Liver (tissue), 3 donors: Measurements from ENCODE around the gene RHAG.

Experiments used
- ATF3 ChIP-seq: IDR thresholded peaks from 2 replicates; pipeline ENCODE4 v1.6.1; 2016; ENCODE audit warnings: antibody characterized with exemption
- CTCF ChIP-seq: fragments of 150-350 bp; IDR thresholded peaks from 2 replicates; pipeline ENCODE4 v1.5.1; 2017; ENCODE audit warnings: improper control_type of control experiment, low read depth, low read length; ENCODE audit not compliant: missing input control
- EGR1 ChIP-seq, 2 donors: IDR thresholded peaks; 2 replicates each; pipeline ENCODE4 v1.6.1; 2016 to 2018; ENCODE audit warnings: antibody characterized with exemption in 2 of 2, low read depth in 2 of 2
- GABPA ChIP-seq, 2 donors: IDR thresholded peaks in 1 of 2; conservative IDR thresholded peaks in 1 of 2; 2 replicates each; pipeline ENCODE4 v1.6.1; 2016; ENCODE audit warnings: antibody characterized with exemption in 2 of 2, mild to moderate bottlenecking in 1 of 2, moderate library complexity in 1 of 2
- JUND ChIP-seq, 2 donors: IDR thresholded peaks; 2 replicates each; pipeline ENCODE4 v1.6.1; 2016; ENCODE audit warnings: antibody characterized with exemption in 2 of 2
- MAX ChIP-seq: IDR thresholded peaks from 2 replicates; pipeline ENCODE4 v1.6.1; 2016; ENCODE audit warnings: antibody characterized with exemption
- NR2F2 ChIP-seq: IDR thresholded peaks from 2 replicates; pipeline ENCODE4 v1.6.1; 2016; ENCODE audit warnings: antibody characterized with exemption
- RAD21 ChIP-seq, 2 donors: IDR thresholded peaks; 2 replicates each; pipeline ENCODE4 v1.6.1; 2016; ENCODE audit warnings: antibody characterized with exemption in 2 of 2, mild to moderate bottlenecking in 2 of 2
- REST ChIP-seq: IDR thresholded peaks from 2 replicates; pipeline ENCODE4 v1.6.1; 2016; ENCODE audit warnings: antibody characterized with exemption, mild to moderate bottlenecking
- RXRA ChIP-seq, 2 donors: IDR thresholded peaks; 2 replicates each; pipeline ENCODE4 v1.6.1; 2017 to 2018; ENCODE audit warnings: antibody characterized with exemption in 2 of 2, mild to moderate bottlenecking in 1 of 2
- TAF1 ChIP-seq: conservative IDR thresholded peaks from 2 replicates; pipeline ENCODE4 v1.6.1; 2016; ENCODE audit warnings: antibody characterized with exemption, mild to moderate bottlenecking
- YY1 ChIP-seq: IDR thresholded peaks from 2 replicates; pipeline ENCODE4 v1.6.1; 2016; ENCODE audit warnings: antibody characterized with exemption, mild to moderate bottlenecking
- ZBTB33 ChIP-seq: IDR thresholded peaks from 2 replicates; pipeline ENCODE4 v1.6.1; 2016; ENCODE audit warnings: antibody characterized with exemption
- donor health status: healthy.
- donor health status: healthy.

GRCh38 chr6:49662231-49662891 lies 25.7 kb upstream of the RHAG start:
- TF ChIP-seq RXRA (IDR thresholded peaks at IDR 0.05) (no peak), CTCF (no peak), ATF3 (no peak), MAX (no peak), YY1 (no peak), REST (no peak), JUND (IDR thresholded peaks at IDR 0.05) (no peak), ZBTB33 (no peak), TAF1 (no peak), NR2F2 (no peak), EGR1 (IDR thresholded peaks at IDR 0.05; ENCODE audit: low read depth in 2 of 2) (no peak), RAD21 (IDR thresholded peaks at IDR 0.05) (no peak), GABPA (IDR thresholded peaks at IDR 0.05 in 1 of 2, conservative IDR thresholded peaks at IDR 0.05 in 1 of 2) (no peak)
